GM18907 (cell line): ENCODE measurements around the gene PARD3B.

Experiments
- ATAC-seq: cut with Tn5 transposase; IDR thresholded peaks from one replicate; pipeline ENCODE4 v1.9.1; 2021; ENCODE audit warnings: mild to moderate bottlenecking, moderate library complexity; ENCODE audit not compliant: unreplicated experiment

The PARD3B gene

DNA sequence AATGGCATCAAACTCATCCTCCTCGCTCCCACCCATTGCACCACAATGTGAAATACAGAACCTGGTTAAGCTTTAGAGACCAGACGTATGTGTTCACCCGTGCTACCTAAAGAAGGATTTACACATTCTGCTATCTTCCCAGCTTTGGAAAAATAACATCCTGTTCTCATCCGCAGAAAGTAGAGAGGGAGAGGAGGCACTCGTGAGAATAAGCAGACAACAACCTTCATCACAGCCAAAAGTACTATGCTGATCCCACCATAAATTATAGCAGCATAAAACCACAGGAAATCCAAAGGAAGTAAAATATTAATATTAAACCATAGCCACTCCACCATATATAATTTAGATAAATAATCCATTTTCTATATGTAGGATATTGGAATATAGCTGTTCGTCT, 1025.4 kb downstream of the PARD3B start:
- no peak for ATAC-seq

DNA sequence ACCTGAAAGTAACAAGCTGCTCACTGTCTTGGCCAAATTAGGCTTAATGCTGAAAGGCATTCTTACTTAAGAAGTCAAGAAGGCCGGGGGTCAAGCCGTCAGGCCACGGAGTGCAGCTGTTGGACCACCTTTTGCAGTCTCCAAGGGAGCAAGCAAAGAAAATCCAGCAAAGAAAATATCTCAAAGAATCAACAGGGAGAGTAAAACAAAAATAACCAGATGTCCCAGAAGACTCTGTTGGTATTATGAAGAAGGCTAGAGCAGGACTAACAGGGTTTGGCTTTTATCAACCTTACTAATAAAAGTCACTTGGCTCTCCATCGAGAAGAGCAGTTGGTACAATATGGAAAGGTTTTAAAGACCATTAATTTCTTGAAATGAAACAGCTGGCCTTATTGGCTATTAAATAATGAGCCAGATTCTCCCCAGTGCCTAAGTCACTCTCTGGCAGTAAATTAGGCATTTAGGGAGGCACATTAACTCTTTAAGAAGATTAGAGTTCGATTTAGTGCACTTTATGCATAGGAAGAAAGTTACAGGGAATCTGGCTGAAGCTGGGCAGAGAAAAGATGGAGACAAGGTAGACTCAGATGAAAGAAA, 1026.2 kb downstream of the PARD3B start:
- no peak for ATAC-seq

DNA sequence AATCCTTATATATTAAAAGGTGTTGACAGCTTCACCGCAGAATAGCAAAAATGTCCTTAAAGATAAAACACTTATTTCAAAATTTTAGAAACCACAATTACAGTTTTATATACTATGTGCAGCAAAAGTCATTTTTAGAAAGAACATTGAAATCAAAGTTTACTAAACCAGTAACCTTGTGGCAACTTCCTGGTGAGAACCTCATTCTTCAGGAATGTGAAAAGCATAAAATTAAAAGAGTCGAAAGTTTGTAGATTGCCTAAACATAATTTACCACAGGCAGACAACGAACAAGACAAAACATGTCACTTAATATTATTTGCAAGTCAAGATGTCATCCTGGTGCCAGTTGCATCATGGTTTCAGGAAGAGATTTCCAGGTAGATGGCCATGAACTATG, 1028.7 kb downstream of the PARD3B start:
- ATAC-seq = no peak

DNA sequence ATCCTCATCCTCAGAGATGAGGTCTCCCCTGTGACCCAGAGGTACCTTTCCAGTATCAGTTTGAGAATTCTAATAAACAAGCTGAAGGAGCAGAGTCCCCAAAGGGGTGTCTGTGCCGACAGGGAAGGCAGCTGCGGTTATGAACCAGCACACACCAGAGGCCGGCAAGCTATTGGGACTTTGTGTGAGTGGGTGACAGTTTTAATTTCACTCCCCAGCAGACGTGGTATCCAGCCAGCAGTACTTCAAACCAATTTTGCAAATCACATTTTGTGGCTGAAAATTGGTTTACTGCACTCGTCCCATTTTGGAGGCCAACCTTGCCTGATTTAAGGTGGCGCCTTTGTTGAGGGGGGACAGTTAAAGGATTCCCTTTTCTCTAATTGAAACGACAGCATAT, 1034.1 kb downstream of the PARD3B start:
- ATAC-seq = no peak

DNA sequence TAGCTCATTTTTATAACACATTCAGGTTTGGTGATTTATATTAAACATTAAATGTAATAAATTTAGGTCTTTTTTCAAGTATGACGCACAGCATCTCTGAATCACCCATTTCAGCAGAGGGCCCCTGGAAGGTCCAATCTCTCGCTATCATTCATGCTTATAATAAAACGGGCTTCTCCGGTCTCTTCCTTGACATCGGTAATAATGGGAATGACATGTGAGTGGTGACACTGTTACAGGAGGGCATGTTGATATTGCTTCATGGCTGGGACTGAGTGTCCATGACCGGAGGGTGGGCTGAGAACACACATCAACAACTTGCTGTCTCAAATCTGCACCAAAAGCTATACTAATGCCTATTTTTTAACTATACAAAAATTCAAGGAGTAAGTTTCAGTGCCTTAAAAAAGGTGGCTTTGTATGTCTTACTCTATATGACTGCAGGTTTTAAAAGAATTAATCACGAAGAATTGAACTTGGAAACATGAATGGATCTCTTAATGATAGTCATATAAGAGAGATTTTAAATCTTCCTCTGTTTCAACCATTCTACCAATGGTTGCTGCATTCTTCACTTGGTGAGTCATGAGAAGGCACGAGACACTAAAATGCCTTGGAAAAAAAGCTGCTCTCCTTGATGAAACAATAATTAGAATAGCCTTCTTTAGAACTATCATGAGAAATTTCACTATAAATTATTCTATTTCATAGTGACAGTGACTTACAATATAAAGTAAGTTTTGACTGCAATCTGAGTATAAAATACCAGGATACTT, 1035.1 kb downstream of the PARD3B start:
- ATAC-seq = no peak

- no peak for ATAC-seq
Measured at GRCh38 chr2:205582366-205582765, 1037.1 kb downstream of the PARD3B start.

DNA sequence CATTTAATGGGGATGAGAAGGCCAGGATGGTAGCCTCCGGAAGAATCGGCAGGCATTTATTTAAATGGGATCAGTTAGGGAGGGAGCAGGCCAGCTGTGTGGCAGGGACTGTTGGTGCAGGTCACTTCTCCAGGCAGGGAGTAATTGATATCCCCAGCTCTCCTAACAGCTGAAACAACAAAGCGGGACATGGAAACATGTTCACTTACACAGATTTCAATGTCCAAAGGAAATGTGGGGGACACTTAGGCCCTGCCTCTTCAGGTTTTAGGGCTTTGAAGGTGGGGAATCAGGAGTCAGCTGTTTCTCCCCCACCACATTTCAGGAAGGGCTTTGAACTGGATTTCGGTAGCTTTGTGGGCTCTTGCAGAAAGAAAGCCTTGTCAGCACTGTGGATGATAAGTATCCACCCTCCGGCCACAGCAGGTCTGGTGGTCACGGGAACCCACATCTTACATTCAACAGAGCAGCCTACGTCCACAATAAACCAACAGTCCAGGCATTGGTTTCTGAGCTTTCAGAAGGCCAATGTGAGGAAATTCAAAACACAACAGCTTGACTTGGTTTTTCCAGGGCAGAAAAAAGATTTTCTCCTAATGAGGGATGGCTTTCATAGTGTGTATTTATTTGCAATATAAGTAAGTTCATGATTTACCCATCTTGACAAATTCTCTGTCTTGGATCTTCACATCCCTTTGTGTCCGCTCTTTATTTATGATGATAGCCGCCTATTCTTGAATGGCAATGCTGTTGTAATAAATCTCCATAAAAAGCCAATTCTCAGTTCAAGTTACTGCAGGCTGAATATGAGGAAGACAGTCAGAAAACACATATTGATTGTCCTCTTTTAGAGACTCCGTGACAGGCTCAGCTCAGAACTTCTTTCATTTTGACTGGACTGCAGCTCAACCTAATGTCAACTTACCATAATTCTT, 1040.4 kb downstream of the PARD3B start:
- ATAC-seq = no peak

DNA sequence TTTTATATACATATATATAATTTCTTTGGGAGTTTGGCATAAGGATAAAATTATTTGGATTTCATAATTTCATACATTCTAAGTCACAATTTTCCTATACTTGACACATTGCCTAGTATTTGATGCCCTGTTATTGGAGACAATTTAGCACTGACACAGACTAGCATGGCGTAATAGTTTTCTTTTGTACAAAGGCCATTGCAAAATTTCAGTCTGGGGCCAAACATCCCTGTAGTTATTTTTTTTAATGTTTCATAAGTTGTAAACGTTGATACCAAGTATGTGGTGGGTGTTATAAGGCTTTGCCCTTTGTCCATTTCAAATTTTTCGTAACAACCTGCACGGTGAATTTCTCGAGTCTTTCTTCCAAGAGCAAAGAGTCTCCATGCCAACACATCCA, 1041.4 kb downstream of the PARD3B start:
- no peak for ATAC-seq

DNA sequence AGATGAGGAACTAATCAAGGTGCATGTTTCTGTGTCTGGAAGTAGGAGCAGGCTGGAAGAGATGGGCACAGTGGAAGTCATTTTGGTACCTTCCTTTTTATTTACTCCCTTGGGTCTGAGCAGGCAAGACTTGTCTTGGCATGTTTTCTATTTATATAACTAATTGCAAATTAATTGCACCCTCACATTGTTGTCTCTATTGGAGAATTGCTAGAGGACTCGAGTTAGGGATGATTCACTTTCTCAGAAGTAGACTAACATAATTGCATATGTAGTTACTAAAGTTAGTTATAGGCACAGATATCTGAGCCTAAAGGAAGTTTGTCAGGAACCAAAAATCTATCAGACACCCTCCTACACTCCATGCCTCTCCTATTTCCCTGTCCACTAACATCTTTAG, 1044.2 kb downstream of the PARD3B start:
- no peak for ATAC-seq

GRCh38 chr2:205590759-205591158, 1045.5 kb downstream of the PARD3B start:
- no peak for ATAC-seq

DNA sequence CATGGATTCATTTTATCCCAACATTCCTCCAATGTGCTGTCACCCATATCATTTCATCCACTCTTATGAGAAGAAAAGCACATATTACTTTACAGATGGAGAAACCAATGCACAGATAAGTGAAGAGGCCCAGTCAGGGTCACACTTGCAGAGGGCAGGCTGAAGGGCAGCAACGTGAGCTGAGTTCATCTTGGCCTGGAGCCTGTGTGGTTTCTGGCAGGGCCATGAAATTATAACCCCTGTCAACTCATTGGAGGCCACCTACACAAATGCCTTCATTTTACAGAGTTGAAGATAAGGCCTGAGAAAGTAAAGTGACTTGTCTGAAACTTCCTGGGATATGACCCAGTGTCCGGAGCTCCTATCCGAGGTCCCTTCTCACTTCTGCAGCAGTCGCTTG, 1048.6 kb downstream of the PARD3B start:
- ATAC-seq = no peak

DNA sequence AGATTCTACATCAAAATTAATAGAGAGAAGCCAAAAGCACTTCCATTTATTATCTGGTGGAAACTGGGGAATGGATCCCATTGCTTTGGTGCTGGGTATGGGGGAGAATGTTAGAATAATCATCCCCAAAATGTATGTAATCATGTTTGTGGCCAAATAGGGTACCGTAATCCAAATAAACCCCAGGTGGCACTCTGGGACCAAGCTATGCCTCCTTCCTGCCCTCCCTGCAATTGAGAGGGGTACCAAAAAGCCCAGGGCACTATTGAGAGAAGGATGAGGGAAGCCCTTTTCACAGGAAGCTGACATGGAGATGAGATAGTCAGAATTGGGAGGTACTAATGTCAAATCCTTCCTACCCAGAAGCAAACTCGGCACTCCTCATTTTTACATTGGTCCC, 1051.3 kb downstream of the PARD3B start:
- no peak for ATAC-seq

DNA sequence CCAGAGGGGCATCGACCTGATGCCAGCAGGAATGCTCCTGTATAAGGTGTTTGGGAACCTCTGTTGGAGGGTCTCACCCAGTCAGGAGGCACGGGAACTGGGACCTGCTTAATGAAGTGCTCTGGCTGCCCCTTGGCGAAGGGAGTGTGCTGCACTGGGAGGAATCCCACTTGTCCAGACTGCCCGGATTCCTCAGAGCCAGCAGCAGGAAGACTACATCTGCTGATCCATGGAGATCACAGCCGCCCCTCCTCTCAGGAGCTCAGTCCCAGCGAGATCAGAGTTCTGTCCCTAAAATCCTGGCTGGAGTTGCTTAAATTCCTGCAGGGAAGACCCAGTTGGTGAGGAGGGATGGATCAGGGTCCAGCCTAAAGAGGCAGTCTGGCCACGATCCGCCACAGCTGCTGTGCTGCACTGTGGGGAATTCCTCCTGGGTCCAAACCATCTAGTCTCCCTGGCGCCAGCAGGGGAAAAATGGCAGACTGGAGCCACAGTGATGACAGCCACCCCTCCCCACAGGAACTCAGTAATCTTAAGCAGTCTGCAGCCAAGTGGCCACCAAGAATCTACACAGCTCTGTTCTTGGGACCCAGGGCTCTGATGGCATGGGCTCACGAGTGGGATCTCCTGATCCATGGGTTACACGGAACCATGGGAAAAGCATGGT, 1060.5 kb downstream of the PARD3B start:
- no peak for ATAC-seq

DNA sequence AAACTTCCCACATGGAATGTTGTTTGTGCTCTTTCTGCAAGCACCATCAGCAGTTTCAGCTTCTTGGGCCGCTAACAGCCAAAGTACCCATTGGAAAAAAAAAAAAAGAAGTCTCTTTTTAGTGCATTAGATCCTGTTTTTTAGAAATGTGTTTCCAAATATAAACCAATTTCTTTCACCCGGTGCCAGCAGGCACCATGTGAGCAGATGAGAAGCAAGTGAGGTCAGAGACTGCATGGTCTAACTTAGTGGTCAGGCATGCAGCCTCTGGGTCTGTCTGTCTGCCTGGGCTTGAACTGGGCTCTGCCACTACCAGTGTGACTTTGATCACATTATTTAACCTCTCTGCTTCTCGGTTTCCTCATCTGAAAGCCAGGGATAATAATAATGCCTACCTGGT, 1061.9 kb downstream of the PARD3B start:
- ATAC-seq = no peak

- no peak for ATAC-seq
Measured at GRCh38 chr2:205609113-205609512, 1063.8 kb downstream of the PARD3B start.

- ATAC-seq = no peak
Measured at GRCh38 chr2:205610437-205610836, 1065.2 kb downstream of the PARD3B start.

DNA sequence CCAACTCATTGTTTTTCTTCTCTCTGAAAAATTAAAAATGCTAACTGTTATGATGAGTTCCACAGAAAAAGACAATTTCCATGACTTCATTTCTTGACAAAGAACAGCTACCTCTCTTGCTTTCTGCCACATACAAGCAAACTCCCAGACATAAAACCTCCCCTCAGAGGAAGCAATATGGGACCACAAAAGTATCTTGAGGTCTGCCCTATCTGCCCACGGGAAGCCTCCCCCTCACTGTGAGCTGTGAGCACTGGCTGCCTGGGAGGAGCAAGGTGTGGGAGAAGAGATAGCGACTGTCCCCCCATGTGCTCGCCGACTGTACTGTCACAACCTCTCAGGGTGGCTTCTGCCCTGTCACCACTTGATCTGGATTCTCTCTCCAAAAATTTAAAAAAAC, 1067.4 kb downstream of the PARD3B start:
- no peak for ATAC-seq

DNA sequence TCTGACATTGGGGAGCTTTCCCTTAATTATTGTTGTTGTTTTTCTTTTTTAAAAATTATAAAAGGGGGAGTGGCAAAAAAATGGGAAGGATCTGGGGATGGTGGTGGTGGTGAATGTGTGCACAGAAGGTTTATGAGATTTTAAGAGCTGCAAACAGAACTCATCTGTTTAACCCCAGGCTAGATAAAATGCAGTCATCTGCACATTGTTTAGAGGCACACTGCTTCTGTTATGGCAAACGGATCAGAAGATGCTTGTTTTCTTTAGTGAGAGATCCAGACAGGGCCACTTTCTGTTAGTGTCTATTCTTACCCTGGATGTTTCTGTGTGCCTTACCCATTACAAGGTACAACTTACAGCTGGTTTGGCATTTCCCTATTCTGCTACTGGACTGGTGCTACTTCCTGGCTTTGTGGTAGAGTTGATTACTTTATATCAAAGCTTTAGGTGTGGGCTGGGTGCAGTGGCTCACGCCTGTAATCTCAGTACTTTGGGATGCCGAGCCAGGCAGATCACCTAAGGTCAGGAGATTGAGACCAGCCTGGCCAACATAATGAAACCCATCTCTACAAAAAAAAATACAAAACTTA, 1068.8 kb downstream of the PARD3B start:
- ATAC-seq = no peak

- no peak for ATAC-seq
Measured at GRCh38 chr2:205614965-205615364, 1069.7 kb downstream of the PARD3B start.

DNA sequence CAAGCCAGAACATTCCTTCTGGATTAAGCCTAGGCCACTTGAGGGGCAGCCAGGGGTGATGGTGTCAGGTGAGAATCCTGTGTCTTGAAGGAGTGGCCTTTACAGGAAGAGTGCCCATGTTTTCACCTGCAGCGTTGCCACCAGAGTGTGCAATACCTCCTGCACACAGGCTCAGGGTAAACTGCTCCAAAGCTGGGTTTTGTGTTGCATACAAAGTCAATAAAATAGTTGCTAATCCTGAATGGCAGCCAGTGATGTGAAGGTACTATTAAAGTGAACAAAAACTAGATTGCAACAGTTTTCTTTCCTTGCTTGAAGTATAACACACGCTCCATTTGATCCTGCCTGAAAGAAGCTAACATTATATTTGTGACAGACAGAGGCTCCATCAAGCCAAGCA, 1072.6 kb downstream of the PARD3B start:
- ATAC-seq = no peak

- no peak for ATAC-seq
Measured at GRCh38 chr2:205619600-205619999, 1074.3 kb downstream of the PARD3B start.
